Fibroblast of the conjunctiva (primary cell): ENCODE measurements around the gene CFAP107.

Experiments
- DNase-seq: peaks from one replicate; pipeline ENCODE4 v3.0.0-alpha.2; 2010; ENCODE audit warnings: low read depth

CFAP107 gene

DNA sequence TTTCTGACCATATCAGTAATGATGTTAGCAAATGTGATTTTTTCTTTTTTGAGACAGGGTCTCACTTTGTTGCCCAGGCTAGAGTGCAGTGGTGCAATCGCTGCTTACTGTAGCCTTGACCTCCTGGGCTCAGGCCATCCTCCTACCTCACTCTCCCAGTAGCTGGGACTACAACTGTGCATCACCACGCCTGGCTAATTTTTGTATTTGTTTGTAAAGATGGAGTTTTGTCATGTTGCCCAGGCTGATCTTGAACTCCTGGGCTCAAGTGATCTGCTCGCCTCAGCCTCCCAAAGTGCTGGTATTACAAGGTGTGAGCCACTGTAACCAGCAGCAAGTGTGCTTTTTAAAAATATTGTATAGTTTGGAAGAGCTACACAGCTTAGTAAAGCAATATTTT lies 4.1 kb upstream of the CFAP107 start:
- DNase-seq = no peak

DNA sequence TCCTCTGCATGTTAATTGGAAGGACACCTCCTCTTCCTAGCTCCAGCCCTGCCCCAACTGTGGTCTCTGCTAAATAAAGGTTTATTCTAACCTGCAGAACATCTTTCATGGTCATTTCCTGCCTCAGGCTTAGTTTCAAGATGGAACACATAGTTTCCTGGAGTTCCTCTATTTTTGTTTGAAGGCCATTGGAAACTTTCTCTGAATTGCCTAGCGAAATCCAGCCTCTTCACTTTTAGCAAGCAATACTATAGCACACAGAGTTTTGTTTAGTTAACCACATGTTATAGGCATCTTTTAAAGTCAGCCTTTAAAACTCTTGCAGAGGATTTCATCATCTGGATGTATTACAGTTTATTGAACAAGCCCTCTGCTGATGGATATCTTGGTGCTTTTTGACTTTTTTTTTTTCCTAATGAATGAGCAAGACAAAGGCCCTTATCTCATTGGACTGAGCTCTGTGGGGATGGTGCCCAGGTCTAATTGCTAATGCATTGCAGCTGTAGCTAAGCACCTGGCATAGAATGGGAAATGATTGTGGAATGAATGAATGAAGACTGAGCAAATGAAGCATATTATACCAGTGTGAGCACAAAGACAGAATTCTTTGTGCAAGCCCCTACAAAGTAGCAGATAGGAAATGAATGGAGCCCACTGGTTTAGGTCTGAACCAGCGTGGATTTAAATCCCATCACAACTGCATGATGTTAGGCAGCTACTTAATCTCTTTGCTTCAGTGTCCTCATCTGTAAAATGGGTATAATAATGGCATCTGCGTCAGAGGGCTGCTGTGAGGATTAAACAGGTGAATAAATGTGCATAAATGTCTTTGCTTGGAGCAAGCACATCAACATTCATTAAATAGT lies 641 bp upstream of the CFAP107 start:
- no peak for DNase-seq

DNA sequence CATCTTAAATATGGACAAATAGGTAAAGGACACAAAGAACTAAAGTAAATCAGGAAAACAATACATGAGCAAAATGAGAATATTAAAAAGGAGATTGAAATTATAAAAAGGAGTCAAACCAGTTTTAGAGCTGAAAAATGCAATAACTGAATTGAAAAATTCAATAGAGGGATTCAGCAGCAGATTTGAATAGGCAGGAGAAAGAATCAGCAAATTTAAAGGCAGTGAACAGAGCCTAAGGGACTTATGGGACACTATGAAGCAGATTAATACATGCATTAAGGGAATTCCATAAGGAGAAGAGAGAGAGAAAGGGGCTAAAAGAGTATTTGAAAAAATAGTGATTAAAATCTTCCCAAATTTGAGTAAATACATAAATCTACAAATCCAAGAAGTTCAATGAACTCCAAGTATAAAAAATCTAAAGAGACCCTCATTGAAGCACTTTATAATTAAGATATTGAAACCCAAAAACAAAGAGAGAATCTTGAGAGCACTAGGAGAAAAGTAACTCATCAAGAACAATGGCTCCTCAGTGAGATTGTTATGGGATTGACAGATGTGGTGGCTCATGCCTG lies 2.9 kb downstream of the CFAP107 start:
- DNase-seq = no peak

DNA sequence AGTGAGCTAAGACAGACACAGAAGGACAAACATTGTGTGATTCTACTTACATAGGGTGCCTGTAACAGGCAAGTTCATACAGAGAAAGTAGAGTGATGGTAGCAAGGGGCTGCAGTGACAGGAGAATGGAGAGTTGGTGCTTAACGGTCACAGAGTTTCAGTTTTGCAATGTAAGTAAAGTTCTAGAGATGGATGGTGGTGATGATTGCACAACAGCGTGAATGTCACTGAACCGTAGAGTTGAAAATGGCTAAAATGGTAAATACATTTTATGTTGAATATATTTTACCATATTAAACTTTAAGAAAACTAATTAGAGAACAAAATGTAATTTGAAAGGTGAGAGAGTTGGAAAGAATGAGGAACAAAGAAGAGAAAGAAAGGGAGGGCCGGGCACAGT lies 8.7 kb downstream of the CFAP107 start:
- no peak for DNase-seq

DNA sequence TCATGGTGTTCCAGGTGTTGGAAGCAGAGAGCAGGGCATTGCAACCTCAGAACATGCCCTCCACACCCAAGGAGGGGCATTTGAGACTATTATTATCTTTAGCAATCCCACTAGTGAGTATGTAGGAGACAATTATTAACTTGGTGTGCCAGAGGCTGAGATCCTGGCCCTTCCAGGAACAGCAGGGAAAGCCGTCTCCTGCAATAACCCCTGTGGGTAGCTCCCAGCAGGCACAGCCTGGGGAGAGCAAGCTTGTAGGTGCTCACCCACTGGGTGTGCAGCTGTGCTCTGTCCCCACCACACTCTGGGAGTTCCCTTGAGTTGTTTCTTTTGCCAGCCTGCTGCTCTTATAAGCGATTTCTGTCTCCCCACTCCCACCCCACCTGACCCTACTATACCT lies 10.3 kb downstream of the CFAP107 start:
- no peak for DNase-seq

DNA sequence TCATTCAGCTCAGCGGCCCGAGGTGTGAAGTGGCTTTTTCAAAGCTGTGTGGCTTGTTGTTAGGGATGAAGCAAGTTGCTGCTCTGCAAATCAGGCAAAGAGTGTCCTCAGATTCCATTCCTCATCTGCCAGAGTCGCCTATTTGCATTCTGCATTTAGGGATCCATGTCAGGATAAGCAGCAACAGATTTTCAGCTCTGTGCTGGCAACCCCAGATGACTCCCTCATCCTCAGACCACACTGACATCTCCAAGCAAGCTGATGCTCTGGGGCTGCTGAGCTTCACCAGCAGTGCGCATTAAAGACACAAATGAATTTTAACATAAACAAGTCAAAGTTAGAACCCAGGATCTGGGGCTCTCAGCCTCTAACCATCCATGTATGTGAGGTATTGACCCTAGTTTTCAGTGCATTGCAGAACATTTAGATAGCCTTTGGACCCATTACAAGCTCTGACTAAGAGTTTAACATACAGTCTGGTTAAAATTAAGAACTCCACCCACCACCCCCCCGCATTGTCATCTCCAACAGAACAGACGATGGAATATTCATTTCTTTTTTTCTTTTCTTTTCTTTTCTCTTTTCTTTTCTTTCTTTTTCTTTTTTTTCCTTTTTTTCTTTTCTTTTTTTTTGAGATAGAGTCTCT lies 10.9 kb downstream of the CFAP107 start:
- DNase-seq = no peak

DNA sequence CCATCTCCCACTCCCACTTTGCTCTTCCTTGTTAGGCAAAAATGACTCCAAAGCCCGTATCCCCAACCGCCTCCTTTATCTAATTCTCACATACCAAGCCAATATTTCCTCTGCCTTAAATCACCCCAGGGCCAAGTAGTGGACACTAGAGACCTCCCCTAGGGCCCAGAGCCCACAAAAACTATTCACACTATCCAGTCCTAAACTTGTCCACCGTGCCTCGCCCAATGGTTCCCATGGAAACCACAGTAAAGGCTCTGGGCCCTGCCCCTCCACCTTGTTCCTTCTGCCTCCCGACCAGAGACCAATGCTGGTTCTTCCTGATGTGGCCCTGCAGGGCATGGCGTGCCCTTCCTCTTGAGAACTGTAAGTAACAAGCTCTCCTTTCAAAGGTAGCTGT lies 11.8 kb downstream of the CFAP107 start:
- no peak for DNase-seq

DNA sequence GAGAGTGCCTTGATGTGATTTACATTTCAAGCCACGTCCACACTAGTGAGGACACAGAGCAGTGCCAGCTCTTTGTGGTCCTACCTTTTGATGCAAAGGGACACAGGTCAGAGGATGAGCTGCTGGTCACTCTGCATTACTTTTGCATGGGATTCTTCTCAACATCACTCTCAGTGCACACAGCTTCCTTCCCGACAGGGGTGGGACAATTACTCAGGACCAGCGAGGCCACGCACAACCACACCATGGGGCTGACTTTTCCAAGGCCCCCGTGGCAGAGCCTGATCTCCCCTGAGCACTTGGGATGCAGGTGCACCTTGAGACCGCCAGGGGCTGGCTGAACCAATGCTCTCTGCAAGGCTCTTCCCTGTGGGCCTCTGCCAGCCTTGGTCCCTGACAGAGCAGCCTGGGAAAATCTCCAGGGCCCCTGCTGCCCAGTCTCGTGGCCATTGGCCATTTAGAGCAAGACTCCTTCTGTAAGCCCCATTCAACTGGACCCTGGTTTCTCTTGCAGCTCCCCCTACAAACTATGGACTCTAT lies 14.3 kb downstream of the CFAP107 start:
- no peak for DNase-seq

DNA sequence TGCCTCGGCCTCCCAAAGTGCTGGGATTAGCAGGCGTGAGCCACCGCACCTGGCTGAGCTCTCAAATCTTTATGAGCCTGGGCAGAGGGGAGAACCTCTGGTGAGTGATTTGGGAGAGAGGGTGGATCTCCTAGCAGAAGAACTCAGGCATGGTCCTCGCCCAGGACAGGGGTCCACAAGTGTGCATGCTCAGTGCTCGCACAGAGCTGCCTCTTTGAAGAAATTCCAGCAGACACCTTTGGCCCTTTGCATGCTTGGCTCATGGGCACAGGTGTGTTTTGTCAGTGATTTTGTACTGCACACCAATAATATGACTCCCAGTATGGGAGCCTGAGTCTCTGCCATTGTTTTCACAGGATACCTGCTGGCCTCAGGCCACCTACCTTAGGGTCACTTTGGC lies 15.8 kb downstream of the CFAP107 start:
- no peak for DNase-seq

DNA sequence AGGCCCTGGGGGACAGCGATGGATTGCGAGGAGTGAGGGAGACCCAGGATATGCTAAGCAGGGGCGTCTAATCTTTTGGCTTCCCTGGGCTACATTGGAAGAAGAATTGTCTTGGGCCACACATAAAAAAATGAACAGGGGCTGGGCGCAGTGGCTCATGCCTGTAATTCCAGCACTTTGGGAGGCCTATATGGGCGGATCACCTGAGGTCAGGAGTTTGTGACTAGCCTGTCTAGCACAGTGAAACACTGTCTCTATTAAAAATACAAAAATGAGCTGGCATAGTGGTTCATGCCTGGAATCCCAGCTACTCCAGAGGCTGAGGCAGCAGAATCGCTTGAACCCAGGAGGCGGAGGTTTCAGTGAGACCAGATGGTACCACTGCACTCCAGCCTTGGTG lies 16.8 kb downstream of the CFAP107 start:
- DNase-seq = no peak

DNA sequence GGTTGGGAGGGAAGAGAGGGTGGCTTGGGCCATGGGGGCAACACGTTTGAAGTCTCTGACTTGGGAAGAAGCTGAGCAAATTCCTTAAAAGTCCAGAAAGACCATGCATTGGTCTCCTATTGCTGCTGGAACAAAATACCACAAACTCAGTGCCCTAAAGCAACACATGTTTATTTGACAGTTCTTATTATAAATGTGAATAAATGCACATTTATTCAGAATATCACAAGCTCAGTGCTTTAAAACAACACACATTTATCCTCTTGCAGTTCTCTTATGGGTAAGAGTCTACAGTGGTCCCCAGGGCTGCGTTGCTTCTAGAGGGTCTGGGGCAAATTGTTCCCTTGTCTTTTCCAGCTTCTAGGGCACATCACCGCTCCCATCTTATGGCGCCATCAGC lies 17.5 kb downstream of the CFAP107 start:
- no peak for DNase-seq

DNA sequence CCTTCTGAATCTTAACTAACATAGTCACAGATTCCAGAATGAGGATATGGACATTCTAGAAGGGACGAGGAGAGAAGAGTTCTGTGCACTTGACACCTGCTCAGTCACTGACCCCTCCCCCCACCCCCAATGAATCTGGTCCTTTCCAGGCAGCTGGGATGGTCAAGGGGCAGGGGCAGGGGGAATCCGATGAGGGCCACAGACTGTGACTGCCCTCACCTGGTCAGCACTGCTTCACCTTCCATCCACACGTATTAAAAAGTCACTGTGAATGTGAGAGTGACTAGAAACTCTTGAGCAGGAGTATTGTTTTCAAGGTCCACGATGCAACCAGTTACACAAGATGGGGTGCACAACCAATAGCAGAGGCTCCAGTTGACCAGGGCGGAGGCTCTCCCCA lies 18.0 kb downstream of the CFAP107 start:
- DNase-seq = no peak

DNA sequence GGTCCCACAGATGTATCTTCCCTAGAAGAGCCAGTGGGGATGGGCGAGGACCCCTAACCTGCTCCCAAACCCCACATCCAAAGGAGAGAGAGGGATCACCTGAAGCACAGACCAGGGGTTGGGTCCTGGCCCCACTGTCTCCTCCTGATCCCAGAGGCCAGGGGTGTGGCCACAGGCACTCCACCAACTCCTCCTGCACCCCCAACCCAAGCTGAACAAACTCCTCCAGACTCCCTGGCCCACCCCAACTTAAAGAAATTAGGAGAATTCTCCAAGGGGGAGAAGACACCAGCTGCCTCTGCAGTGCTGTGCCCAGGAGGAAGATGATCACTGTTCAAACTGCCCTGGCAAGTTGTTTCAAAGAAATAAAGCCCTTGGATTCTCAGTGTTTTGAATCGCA lies 23.0 kb downstream of the CFAP107 start:
- no peak for DNase-seq

DNA sequence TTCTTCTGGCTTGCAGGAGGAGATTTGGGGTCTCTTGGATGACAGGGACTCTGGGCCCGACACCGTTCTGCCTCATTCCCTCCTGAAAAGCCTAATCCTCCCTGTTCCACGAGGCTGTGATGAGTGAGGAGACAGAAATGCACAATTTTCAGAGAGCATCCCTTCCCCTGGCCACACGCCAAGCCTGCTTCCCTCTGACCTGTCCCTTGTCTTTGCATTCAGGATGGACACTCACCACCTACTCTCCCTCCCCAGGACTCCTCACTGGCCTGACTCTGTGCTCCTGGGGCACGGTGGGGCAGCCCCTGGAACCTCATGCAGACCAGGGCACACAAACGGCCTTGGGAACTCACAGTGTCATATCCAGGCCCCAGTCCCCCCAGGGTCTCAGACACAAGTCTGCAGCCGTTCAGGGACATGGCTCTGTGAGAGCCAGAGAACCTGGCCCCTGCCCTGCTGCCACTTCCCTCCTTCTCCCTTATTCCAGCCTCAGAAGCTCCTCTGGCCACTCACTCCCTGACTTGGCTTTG lies 24.0 kb downstream of the CFAP107 start:
- DNase-seq = no peak

DNA sequence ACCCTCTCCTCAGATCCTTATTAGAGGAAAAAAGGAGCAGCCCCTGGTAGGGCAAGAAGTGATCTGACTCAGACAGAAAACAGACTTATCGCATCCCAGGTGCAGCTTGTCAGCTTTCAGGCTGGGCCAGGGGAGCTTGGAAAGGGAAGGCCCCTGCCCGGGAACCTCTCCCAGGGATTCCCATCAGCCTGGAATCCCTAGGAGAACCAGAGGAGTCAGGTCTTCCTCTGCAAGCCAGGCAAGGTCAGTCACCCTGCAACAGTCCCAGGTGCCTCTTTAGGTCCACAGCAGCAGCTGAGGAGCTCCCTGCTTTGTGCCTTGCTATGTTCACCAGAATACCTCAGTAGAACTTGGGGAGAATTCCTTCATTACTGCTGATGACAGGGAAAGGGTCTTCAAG lies 24.6 kb downstream of the CFAP107 start:
- no peak for DNase-seq

DNA sequence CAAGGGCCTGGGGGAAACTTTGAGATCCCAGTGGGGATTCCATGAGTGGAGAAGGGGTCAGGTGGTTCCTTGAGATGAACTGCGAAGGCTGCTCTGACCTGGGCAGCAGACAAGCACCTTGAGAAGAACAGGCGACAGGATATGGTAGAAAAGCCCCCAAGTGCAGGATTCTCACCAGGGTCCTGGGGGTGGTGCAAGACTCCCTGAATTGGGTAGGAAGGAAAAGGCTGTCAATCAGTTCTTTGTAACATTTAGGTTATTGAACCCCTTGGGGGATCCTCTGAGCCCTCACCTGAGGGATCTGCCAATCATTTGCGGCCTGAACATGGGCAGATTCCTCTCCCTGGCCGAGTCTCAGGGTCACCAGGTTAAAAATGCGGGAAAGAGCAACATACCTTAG lies 25.2 kb downstream of the CFAP107 start:
- no peak for DNase-seq

DNA sequence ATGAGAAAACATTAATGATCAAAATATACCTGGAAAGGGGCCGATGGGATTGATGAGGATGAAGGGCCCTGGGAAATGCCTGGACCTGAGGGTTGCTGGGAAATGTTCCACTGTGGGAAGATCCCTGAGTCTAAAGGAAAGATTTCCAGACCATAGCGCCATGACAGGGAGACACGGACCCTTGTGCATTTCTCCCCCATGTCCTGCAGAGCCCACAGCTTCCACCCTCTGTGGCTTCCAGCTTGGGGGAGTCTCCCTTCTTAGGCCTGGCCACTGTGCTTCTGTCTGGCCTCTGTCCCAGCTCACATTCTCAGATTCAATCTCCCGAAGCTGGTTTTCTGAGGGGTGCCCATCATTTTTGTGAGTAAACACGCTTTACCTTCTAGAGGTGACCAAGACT lies 26.5 kb downstream of the CFAP107 start:
- no peak for DNase-seq

DNA sequence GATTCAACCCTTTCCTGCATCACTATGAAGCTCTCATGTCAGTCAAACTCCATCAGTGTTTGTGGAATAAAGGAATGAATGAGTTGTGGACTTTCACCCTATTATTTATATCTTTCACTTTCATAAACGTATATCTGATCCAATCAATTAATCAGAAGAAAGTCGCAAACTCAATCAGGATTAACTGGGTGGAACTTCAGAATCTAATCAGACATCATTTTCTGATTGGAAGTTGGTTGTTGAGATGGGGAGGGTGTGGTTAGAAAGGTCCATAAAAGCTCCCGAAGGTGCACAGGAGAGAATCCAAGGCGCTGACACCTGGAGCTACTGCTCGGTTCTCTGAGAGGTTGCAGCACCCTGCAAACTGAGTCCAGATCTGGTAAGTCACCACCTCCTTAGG lies 27.4 kb downstream of the CFAP107 start, which contains the start of gene PRAMEF12:
TSS of gene PRAMEF12 (plus strand) at position 301 of the 400 bp plus-strand sequence. CDS start 1,130 bp downstream, outside the sequence.
- DNase-seq = no peak

DNA sequence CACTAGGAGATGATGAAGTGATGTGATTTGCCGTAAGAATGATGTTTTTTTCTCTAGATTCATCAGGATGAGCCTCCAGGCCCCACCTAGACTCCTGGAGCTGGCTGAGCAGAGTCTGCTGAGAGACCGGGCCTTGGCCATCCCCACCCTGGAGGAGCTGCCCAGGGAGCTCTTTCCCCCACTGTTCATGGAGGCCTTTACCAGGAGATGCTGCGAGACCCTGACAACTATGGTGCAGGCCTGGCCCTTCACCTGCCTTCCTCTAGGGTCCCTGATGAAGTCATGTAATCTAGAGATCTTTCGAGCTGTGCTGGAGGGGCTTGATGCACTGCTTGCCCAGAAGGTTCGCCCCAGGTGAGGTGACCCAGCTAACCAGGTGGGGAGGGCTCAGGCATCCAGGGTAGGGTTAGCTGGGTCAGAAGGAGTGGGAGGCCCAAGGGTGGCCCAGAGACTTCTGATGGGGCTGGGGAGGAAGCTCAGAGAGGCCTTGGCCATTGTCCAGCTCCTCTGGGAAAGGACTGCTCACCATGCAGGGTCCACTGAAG lies 28.9 kb downstream of the CFAP107 start:
- no peak for DNase-seq

DNA sequence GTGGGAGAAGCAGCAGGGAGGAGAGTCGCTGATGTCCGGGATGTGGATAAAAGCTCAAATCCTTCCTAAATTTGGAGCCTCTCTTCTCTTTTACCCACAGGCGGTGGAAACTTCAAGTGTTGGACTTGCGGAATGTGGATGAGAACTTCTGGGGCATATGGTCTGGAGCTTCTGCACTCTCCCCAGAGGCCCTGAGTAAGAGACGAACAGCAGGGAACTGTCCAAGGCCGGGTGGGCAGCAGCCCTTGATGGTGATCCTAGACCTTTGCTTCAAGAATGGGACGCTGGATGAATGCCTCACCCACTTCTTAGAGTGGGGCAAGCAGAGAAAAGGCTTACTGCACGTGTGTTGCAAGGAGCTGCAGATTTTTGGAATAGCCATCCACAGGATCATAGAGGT lies 29.4 kb downstream of the CFAP107 start:
- DNase-seq = no peak

DNA sequence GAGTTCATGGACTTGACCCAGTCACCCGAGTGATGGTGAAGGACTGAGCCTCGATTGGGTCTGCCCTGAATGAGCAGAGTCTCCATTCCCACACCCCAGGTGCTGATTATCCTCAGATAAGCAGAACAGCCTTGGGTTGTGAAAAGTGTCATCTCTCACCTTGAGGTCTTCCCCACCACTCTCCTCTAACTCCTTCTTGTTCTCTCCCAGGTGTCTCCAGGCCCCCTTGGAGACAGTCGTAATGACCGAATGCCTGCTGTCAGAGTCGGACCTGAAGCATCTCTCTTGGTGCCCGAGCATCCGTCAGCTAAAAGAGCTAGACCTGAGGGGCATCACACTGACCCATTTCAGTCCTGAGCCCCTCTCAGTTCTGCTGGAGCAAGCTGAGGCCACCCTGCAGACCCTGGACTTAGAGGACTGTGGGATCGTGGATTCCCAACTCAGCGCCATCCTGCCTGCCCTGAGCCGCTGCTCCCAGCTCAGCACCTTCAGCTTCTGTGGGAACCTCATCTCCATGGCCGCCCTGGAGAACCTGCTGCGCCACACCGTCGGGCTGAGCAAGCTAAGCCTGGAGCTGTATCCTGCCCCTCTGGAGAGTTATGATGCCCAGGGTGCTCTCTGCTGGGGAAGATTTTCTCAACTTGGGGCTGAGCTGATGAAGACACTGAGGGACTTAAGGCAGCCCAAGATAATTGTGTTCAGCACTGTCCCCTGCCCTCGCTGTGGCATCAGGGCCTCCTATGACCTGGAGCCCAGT lies 31.0 kb downstream of the CFAP107 start:
- DNase-seq = no peak

DNA sequence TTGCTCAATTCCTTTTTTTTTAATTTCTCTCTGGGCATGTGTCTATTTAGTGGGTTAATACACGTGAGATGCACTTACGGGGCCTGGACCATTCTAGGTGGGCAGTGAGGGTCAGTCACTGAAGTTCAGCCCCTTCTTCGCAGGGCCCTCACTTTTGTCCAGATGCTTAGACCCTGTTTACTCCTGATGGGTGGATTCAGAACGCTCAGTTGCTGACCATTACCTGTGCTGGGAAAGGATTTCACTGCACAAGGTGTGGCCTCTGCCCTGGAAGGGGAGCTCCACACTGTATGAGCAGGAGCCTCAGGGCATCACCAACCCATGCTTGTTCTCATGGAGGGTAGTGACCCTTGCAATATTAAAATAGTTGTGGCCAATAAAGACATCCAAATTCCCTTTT lies 32.1 kb downstream of the CFAP107 start:
- DNase-seq = no peak
